H9 (cell line): ENCODE data around the gene ARNT2. TPM values are rescaled to one million over a fixed set of nuclear protein-coding genes. Genes with fewer than 3 reads are reported as not detected.

ENCODE experiments used
- DNase-seq: peaks from one replicate; pipeline ENCODE4 v3.0.0-alpha.2; 2017
- H2AFZ ChIP-seq: one replicate; pipeline ENCODE4 v1.6.1; 2013; ENCODE audit warnings: mild to moderate bottlenecking, low read length, control low read depth, moderate library complexity
- H2AK5ac ChIP-seq: 2 replicates; pipeline ENCODE4 v1.6.1; 2013; ENCODE audit warnings: low read length, control low read depth, mixed read lengths; ENCODE audit not compliant: insufficient read length
- H2BK120ac ChIP-seq: one replicate; pipeline ENCODE4 v1.6.1; 2013; ENCODE audit warnings: low read depth, mild to moderate bottlenecking, low read length, control low read depth, inconsistent platforms; ENCODE audit not compliant: poor library complexity, severe bottlenecking
- H2BK12ac ChIP-seq: 2 replicates; pipeline ENCODE4 v1.6.1; 2013; ENCODE audit warnings: low read length, control low read depth, mixed read lengths, low read depth; ENCODE audit not compliant: insufficient read length
- H2BK15ac ChIP-seq: 2 replicates; pipeline ENCODE4 v1.6.1; 2013; ENCODE audit warnings: low read depth, low read length, control low read depth
- H2BK20ac ChIP-seq: one replicate; pipeline ENCODE4 v1.6.1; 2013; ENCODE audit warnings: low read depth, mild to moderate bottlenecking, low read length, control low read depth, inconsistent platforms; ENCODE audit not compliant: poor library complexity, severe bottlenecking
- H2BK5ac ChIP-seq: 2 replicates; pipeline ENCODE4 v1.6.1; 2013; ENCODE audit warnings: low read length, control low read depth, mixed read lengths; ENCODE audit not compliant: insufficient read length
- H3K14ac ChIP-seq: 2 replicates; pipeline ENCODE4 v1.6.1; 2013; ENCODE audit warnings: low read length, control low read depth; ENCODE audit not compliant: insufficient read depth
- H3K18ac ChIP-seq: 2 replicates; pipeline ENCODE4 v1.6.1; 2013; ENCODE audit warnings: low read depth, mild to moderate bottlenecking, mixed read lengths, low read length, control low read depth; ENCODE audit not compliant: insufficient read length
- H3K23ac ChIP-seq: 2 replicates; pipeline ENCODE4 v1.6.1; 2013; ENCODE audit warnings: low read length, control low read depth, mixed read lengths, low read depth; ENCODE audit not compliant: insufficient read length
- H3K23me2 ChIP-seq: 2 replicates; pipeline ENCODE4 v1.6.1; 2013; ENCODE audit warnings: low read depth, mild to moderate bottlenecking, mixed read lengths, low read length, control low read depth; ENCODE audit not compliant: insufficient read length, poor library complexity, severe bottlenecking
- H3K27ac ChIP-seq: 2 replicates; pipeline ENCODE4 v1.5.1; 2013; ENCODE audit warnings: low read length, control low read depth, mixed read lengths, low read depth; ENCODE audit not compliant: insufficient read length
- H3K27me3 ChIP-seq: 2 replicates; pipeline ENCODE4 v1.6.1; 2013; ENCODE audit warnings: low read length, control low read depth, inconsistent platforms; ENCODE audit not compliant: insufficient read depth
- H3K4ac ChIP-seq: 2 replicates; pipeline ENCODE4 v1.6.1; 2013; ENCODE audit warnings: low read depth, mild to moderate bottlenecking, control low read depth, inconsistent platforms, low read length, moderate library complexity
- H3K4me1 ChIP-seq: 2 replicates; pipeline ENCODE4 v1.6.1; 2013; ENCODE audit warnings: low read length, control low read depth, inconsistent platforms; ENCODE audit not compliant: insufficient read depth
- H3K4me2 ChIP-seq: 2 replicates; pipeline ENCODE4 v1.6.1; 2013; ENCODE audit warnings: low read length, control low read depth, mixed read lengths; ENCODE audit not compliant: insufficient read length, insufficient read depth
- H3K56ac ChIP-seq: 2 replicates; pipeline ENCODE4 v1.6.1; 2013; ENCODE audit warnings: low read depth, mild to moderate bottlenecking, mixed read lengths, low read length, control low read depth; ENCODE audit not compliant: insufficient read length
- H3K79me1 ChIP-seq: 2 replicates; pipeline ENCODE4 v1.6.1; 2013; ENCODE audit warnings: low read depth, mild to moderate bottlenecking, moderate library complexity, low read length, control low read depth, inconsistent platforms; ENCODE audit not compliant: insufficient read depth, poor library complexity, severe bottlenecking
- H3K79me2 ChIP-seq: 2 replicates; pipeline ENCODE4 v1.6.1; 2013; ENCODE audit warnings: low read length, control low read depth, inconsistent platforms; ENCODE audit not compliant: insufficient read depth
- H3K9ac ChIP-seq: 2 replicates; pipeline ENCODE4 v1.6.1; 2013; ENCODE audit warnings: low read length, control low read depth, mixed read lengths; ENCODE audit not compliant: insufficient read length; ENCODE audit errors: extremely low read depth
- H3K9me3 ChIP-seq: one replicate; pipeline ENCODE4 v1.6.1; 2013; ENCODE audit warnings: low read depth, low read length, inconsistent platforms; ENCODE audit not compliant: control insufficient read depth
- H3T11ph ChIP-seq: one replicate; pipeline ENCODE4 v1.6.1; 2013; ENCODE audit warnings: mild to moderate bottlenecking, low read length, control low read depth, inconsistent platforms
- H4K20me1 ChIP-seq: one replicate; pipeline ENCODE4 v1.6.1; 2013; ENCODE audit not compliant: control insufficient read depth, insufficient read length, insufficient read depth
- H4K5ac ChIP-seq: 2 replicates; pipeline ENCODE4 v1.6.1; 2013; ENCODE audit warnings: low read depth, mild to moderate bottlenecking, mixed read lengths, low read length, control low read depth; ENCODE audit not compliant: insufficient read length
- H4K8ac ChIP-seq: replicated peaks from 2 replicates; pipeline ENCODE4 v1.6.1; 2013; ENCODE audit warnings: low read length, control low read depth, mixed read lengths, low read depth; ENCODE audit not compliant: insufficient read length
- H4K91ac ChIP-seq: 2 replicates; pipeline ENCODE4 v1.6.1; 2013; ENCODE audit warnings: low read depth, mild to moderate bottlenecking, moderate library complexity, mixed read lengths, low read length, control low read depth; ENCODE audit not compliant: insufficient read length
- H3K27ac Mint-ChIP-seq, 3 experiments: 2 replicates in 2 of 3; 3 replicates in 1 of 3; pipeline ENCODE4 v1.8.0; 2020 to 2021; ENCODE audit warnings: mixed read lengths in 3 of 3, mild to moderate bottlenecking in 1 of 3, moderate library complexity in 1 of 3
- H3K27me3 Mint-ChIP-seq: 2 replicates; pipeline ENCODE4 v1.8.0; 2021; ENCODE audit warnings: low read depth, mild to moderate bottlenecking, moderate library complexity, mixed read lengths
- H3K36me3 Mint-ChIP-seq, 3 experiments: 2 replicates in 2 of 3; 3 replicates in 1 of 3; pipeline ENCODE4 v1.8.0; 2020 to 2021; ENCODE audit warnings: low read depth in 3 of 3, mixed read lengths in 3 of 3; ENCODE audit not compliant: insufficient read depth in 1 of 3
- H3K4me1 Mint-ChIP-seq, 2 experiments: 2 replicates each; pipeline ENCODE4 v1.8.0; 2020; ENCODE audit warnings: mixed read lengths in 2 of 2
- H3K4me3 Mint-ChIP-seq, 2 experiments: 2 replicates in 1 of 2; 3 replicates in 1 of 2; pipeline ENCODE4 v1.8.0; 2020 to 2021; ENCODE audit warnings: mild to moderate bottlenecking in 2 of 2, mixed read lengths in 2 of 2, moderate library complexity in 1 of 2
- H3K9me3 Mint-ChIP-seq, 2 experiments: 2 replicates in 1 of 2; 3 replicates in 1 of 2; pipeline ENCODE4 v1.8.0; 2020; ENCODE audit warnings: mild to moderate bottlenecking in 2 of 2, mixed read lengths in 2 of 2, moderate library complexity in 1 of 2
- CTCF ChIP-seq: fragments of 200-600 bp; sonication (generic); conservative IDR thresholded peaks from 3 replicates; pipeline ENCODE4 v1.8.0; 2021; ENCODE audit warnings: antibody characterized with exemption, mild to moderate bottlenecking
- WGBS: extraction: QIAGEN DNeasy Blood & Tissue Kit; methylation state at CpG from one replicate; pipeline ENCODE4 v1.1.7; 2013; ENCODE audit warnings: missing lambda C conversion rate, low lambda C conversion rate, mixed read lengths; ENCODE audit not compliant: insufficient read length; ENCODE audit errors: extremely low coverage; 5-methylcytosine and 5-hydroxymethylcytosine counted together
- total RNA-seq: library from RNA; stranded (reverse); gene quantifications from 2 replicates; pipeline ENCODE4 v1.2.1, GENCODE V29; 2021

Gene ARNT2
- total RNA-seq, 1 experiment from 2014 or later: 10.5 TPM

GRCh38 chr15:80551348-80551747 is 147.2 kb downstream of the ARNT2 start:
- Histone ChIP-seq H2AK5ac (no peak overlapping the region), H2BK20ac (no peak overlapping the region), H3K56ac (no peak overlapping the region), H3K79me1 (no peaks in the 10 kb centered on the region), H3K9me3 (no peaks in the 10 kb centered on the region), H2BK15ac (no peak overlapping the region), H3K4me2 (no peak overlapping the region), H4K91ac (no peak overlapping the region), H3K4ac (no peak overlapping the region), H3K4me1 (no peaks in the 10 kb centered on the region), H3K27me3 (no peaks in the 10 kb centered on the region), H3K14ac (no peak overlapping the region), H4K8ac (no peak overlapping the region), H3K18ac (no peak overlapping the region), H3T11ph (no peak overlapping the region), H2BK5ac (no peak overlapping the region), H3K23me2 (no peaks in the 10 kb centered on the region), H2AFZ (no peak overlapping the region), H3K9ac (no peak overlapping the region), H3K79me2 (no peaks in the 10 kb centered on the region), H2BK120ac (no peak overlapping the region), H3K23ac (no peak overlapping the region), H3K27ac (no peak overlapping the region), H2BK12ac (no peak overlapping the region), H4K20me1 (no peaks in the 10 kb centered on the region), H4K5ac (no peak overlapping the region)
- no peak overlapping the region for H3K4me3 Mint-ChIP-seq
- H3K27me3 Mint-ChIP-seq: no peaks in the 10 kb centered on the region; the same call in 1 of the 2 replicates
- no peaks in the 10 kb centered on the region for H3K9me3 Mint-ChIP-seq
- no peak for DNase-seq
- H3K27ac Mint-ChIP-seq: no peak overlapping the region
- no peaks in the 10 kb centered on the region for H3K4me1 Mint-ChIP-seq
- no peak for TF ChIP-seq CTCF
- peaks cover 2 to 8% (median 8%) of the 10 kb centered on the region in 3 experiments; a peak in 3 of 7 replicates for H3K36me3 Mint-ChIP-seq
- WGBS: no CpG with 5 or more reads among the region's 3 CpGs
